Skeletal muscle satellite cell (primary cell): ENCODE results near the gene PPP1R36. TPM values are rescaled to one million over a fixed set of nuclear protein-coding genes. Genes with fewer than 3 reads are reported as not detected.
A peak's percentile ranks its signal among the peaks of the same experiment; 100 is the strongest.

Experiments used
- H3K27me3 ChIP-seq: 2 replicates; pipeline ENCODE4 v1.7.0; 2013; ENCODE audit warnings: low read length; ENCODE audit not compliant: control insufficient read depth, insufficient read depth
- H3K36me3 ChIP-seq: 2 replicates; pipeline ENCODE4 v1.7.0; 2013; ENCODE audit warnings: mild to moderate bottlenecking, control low read depth, low read length; ENCODE audit not compliant: insufficient read depth
- H3K4me1 ChIP-seq: 2 replicates; pipeline ENCODE4 v1.7.0; 2013; ENCODE audit warnings: low read length; ENCODE audit not compliant: control insufficient read depth, insufficient read depth
- H3K4me2 ChIP-seq: 2 replicates; pipeline ENCODE4 v1.7.0; 2013; ENCODE audit warnings: mild to moderate bottlenecking, low read length
- H3K4me3 ChIP-seq: 2 replicates; pipeline ENCODE4 v1.7.0; 2013; ENCODE audit warnings: low read length
- H3K9ac ChIP-seq: 2 replicates; pipeline ENCODE4 v1.7.0; 2013; ENCODE audit warnings: mild to moderate bottlenecking, low read depth, low read length, moderate library complexity
- H3K9me3 ChIP-seq: replicated peaks from 2 replicates; pipeline ENCODE4 v1.7.0; 2013; ENCODE audit warnings: mild to moderate bottlenecking, control low read depth, low read length
- total RNA-seq: library from RNA; depleted of rRNA; stranded (reverse); fragments of >200 nt; gene quantifications from 2 replicates; pipeline ENCODE4 v1.2.3, GENCODE V29; 2012; rRNA removed

Gene PPP1R36, protein sequence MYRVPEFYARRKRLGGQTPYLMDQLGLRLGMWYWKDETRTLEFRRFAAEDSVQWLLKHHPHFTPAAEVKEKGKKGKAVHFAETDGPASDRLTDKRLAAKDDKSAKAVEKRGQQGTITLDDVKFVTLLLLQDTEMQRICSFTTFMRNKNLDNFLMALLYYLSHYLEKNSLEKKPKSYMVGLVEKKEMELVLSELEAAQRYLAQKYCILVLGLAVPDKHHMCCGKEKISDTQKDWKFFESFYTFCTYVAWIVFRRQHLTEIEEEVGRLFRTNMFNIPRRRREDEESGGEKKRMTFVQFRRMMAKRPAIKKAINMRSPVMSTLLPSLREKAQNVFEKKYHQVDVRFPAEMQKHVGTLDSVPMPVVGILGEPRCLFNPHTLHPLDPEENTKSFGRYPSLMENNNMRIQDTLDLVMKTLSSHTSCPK
- total RNA-seq = 1.0 TPM in 1 of 2 replicates, not detected in the other

DNA sequence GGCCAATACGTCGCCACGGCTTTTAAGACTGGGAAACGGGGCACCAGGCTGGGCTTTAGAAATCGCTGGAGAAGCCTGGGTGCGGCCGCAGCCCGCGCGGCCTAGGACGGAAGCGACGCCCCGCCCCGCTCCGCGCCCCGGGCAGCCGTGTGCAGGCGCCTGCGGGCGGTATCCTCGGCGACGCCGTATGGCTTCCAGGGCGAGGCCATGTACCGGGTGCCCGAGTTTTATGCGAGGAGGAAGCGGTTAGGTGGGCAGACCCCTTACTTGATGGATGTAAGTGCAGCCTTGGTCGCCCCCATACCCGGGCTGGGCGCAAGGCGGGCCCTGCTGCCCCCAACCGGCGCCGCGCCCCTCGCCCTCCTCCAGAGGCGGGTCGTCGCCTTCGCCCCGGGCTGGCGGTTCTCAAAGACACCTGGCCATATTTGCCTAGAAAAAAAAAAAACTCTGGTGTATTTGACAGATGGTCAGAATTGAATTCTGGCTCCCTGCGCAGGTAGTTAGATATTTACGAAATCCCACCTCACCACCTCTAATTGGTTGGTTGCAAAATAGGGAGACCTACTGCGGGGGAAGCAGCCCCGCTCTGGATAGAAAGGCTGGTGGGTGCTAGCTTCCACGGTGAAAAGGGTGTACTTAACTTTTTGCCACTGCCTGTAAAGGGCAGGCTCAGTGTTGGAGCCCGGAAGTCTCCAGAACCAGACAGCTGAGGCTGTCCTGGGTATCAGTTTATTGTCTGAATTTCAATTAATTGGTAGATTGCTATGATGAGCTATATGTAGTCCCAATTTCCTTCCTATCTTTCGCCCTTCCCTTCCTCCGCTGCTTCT, at the start of gene PPP1R36:
TSS of gene PPP1R36 (plus strand) at position 171 of the 830 bp plus-strand sequence. CDS start at position 208, 37 bp downstream.
- peaks cover 24% of the 10 kb centered on the region for H3K27me3 ChIP-seq
- no peaks in the 10 kb centered on the region for H3K9me3 ChIP-seq
- H3K4me2 ChIP-seq = peak within 1 kb of the TSS; percentile 80
- H3K36me3 ChIP-seq = no peaks in the 10 kb centered on the region
- peaks cover 8% of the 10 kb centered on the region for H3K4me1 ChIP-seq
- H3K9ac ChIP-seq = peak within 1 kb of the TSS; percentile 55
- H3K4me3 ChIP-seq = peak within 1 kb of the TSS; percentile 59

DNA sequence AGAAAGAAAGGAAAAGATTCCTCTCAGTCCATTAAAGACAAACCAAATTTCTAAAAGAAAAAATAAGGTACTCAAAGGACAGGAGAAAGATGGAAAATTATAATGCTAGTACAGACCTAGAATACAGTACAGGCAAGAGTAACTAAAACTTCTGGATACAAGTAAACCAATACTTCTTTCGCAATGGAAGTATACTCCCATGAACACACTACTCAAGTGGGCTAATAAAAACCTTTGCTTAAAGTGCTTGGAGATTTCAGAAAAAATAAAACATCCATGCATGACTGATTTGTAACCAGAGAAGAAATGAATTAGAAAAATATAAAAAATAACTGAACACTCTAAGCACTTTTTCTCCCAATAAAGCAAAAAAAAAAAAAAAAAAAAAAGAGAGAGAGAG, 49.7 kb upstream of the PPP1R36 start:
- peaks cover 30% of the 10 kb centered on the region for H3K4me1 ChIP-seq
- H3K4me3 ChIP-seq = no peak overlapping the region
- no peak overlapping the region for H3K9ac ChIP-seq
- H3K9me3 ChIP-seq = no peaks in the 10 kb centered on the region
- H3K27me3 ChIP-seq = no peaks in the 10 kb centered on the region
- H3K4me2 ChIP-seq = no peak overlapping the region
- H3K36me3 ChIP-seq = peaks cover 6% of the 10 kb centered on the region

DNA sequence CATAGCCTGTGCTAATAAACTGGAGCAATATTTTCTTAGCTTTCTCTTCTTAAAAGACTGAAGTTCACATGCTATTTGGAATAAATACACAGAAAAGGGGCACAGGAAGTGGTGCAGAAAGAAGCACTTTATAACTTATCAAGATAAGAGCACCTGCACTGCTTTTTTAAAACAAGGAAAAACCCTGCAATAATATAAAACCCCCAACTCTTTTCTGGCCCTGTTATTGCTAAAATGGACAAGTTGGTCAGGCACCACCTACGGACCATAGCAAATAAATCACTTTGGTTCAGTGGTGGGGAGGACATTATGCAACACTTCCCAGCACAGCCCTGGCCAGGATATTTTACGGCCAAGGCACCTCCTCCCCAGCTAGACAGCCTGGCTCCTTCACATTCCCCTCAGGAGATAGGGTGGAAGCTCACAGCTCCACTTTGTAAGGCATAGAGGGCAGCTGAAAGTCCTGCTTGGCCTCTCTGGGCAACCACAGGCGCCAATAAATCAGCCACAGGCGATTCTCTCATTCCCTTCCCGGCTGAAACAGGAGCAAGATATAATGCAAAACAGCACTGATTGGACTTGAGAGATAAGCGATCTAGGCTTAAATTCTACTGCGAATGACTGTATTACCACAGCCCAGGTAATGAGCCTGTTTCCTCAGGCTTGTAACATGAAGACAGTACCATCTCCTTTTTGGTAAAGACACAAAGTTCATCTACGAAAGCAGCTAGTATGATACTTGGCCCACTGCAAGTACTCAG, 48.2 kb upstream of the PPP1R36 start:
- peak overlapping the region; percentile 99 for H3K9ac ChIP-seq
- H3K4me3 ChIP-seq = peak overlapping the region; percentile 84
- H3K9me3 ChIP-seq = no peaks in the 10 kb centered on the region
- H3K4me1 ChIP-seq = peaks cover 33% of the 10 kb centered on the region
- peak overlapping the region; percentile 91 for H3K4me2 ChIP-seq
- peaks cover 3% of the 10 kb centered on the region for H3K36me3 ChIP-seq
- H3K27me3 ChIP-seq = no peaks in the 10 kb centered on the region

DNA sequence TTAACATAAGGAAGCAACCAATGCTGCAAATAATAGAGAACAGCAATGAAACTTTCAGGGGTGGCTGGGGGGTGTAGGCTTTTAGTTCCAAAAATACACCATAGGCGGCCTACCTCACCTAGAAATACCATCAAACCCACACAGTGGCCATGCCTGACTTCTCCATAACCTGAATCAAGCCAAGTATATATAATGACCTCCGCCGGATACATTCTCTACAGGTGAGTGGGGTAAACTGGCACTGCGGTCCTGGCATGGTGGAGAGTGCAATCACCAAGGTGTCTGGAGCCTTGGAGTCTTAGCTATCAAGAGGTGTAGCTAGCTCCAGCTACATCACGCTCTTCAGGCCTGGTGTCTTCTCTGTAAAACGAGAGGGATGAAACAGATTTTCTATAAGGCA, 47.3 kb upstream of the PPP1R36 start:
- Histone ChIP-seq H3K9ac (peak overlapping the region; percentile 99), H3K27me3 (no peaks in the 10 kb centered on the region), H3K4me3 (peak overlapping the region; percentile 84), H3K36me3 (peaks cover 3% of the 10 kb centered on the region), H3K9me3 (no peaks in the 10 kb centered on the region), H3K4me2 (peak overlapping the region; percentile 91), H3K4me1 (peaks cover 41% of the 10 kb centered on the region)

- Histone ChIP-seq H3K4me2 (peak overlapping the region; percentile 91), H3K9ac (peak overlapping the region; percentile 99), H3K9me3 (no peaks in the 10 kb centered on the region), H3K4me3 (peak overlapping the region; percentile 84), H3K4me1 (peaks cover 46% of the 10 kb centered on the region), H3K27me3 (no peaks in the 10 kb centered on the region), H3K36me3 (peaks cover 3% of the 10 kb centered on the region)
Observed at GRCh38 chr14:64502887-64503433, 46.8 kb upstream of the PPP1R36 start.

DNA sequence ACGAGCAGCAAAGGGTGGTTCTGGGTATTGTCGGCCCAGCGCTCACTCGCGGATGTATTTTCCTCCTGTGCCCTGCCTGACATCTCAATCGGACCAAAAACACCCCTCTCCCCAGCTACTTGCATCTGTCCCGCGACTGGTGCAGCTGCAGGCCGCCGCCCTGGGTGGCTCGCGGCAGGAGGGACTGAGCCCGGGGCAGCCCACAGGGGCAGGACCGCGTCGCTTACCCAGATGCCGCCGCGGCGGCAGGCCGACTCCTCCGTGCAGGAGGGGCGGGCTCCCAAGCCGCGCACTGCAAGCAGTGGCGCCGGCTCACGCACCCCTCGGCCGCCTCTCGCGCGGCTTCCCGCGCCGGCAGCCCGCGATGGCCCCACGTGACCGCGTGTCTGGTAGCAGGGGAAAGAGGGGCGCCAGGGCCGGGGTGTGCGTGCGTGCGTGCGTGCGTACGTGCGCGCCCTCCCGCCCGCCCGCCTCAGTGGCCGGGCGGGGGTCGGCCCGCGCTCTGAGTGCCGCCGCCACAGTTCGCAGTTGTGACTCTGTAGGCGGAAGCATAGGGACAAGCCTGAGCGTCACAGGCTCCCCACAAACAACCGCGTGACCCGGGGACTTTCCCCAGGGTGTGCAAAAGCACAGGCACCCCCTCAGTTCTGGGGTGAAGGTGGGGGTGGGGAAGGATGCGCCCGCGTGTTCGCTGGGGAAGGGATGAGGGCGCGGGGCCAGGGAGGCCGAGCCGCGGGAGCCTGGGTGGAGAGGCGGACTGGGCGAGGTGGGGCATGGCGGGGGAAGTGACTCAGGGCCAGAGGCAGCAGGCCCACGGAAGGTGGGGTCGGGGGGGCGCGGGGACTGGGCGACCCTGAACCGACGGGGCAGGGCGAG, 46.1 kb upstream of the PPP1R36 start, which contains the start of gene ZBTB25:
TSS of gene ZBTB25 (minus strand) at position 405 of the 876 bp plus-strand sequence. CDS start 13,305 bp downstream, outside the sequence.
- peak within 1 kb of the TSS; percentile 91 for H3K4me2 ChIP-seq
- H3K9me3 ChIP-seq = no peaks in the 10 kb centered on the region
- H3K27me3 ChIP-seq = no peaks in the 10 kb centered on the region
- peak within 1 kb of the TSS; percentile 99 for H3K9ac ChIP-seq
- H3K4me3 ChIP-seq = peak within 1 kb of the TSS; percentile 84
- peaks cover 51% of the 10 kb centered on the region for H3K4me1 ChIP-seq
- peaks cover 3% of the 10 kb centered on the region for H3K36me3 ChIP-seq

- Histone ChIP-seq H3K9ac (peak within 1 kb of the TSS; percentile 99), H3K27me3 (no peaks in the 10 kb centered on the region), H3K36me3 (no peaks in the 10 kb centered on the region), H3K4me1 (peaks cover 57% of the 10 kb centered on the region), H3K4me3 (peak within 1 kb of the TSS; percentile 84), H3K9me3 (no peaks in the 10 kb centered on the region), H3K4me2 (peak within 1 kb of the TSS; percentile 91)
Observed at GRCh38 chr14:64504310-64504896, 45.4 kb upstream of the PPP1R36 start, which contains the start of gene ZBTB1. TSS of gene ZBTB1 (plus strand) at chr14:64504770. CDS start at chr14:64521505, 16,735 bp downstream.

- peaks cover 53% of the 10 kb centered on the region for H3K4me1 ChIP-seq
- H3K9ac ChIP-seq = peak overlapping the region; percentile 99
- no peaks in the 10 kb centered on the region for H3K36me3 ChIP-seq
- H3K4me3 ChIP-seq = peak overlapping the region; percentile 84
- H3K4me2 ChIP-seq = peak overlapping the region; percentile 91
- no peaks in the 10 kb centered on the region for H3K27me3 ChIP-seq
- H3K9me3 ChIP-seq = no peaks in the 10 kb centered on the region
Observed at GRCh38 chr14:64504897-64505794, 44.6 kb upstream of the PPP1R36 start.

GRCh38 chr14:64506721-64507120, 43.0 kb upstream of the PPP1R36 start:
- peak overlapping the region; percentile 67 for H3K4me3 ChIP-seq
- no peaks in the 10 kb centered on the region for H3K36me3 ChIP-seq
- H3K9ac ChIP-seq = peak overlapping the region; percentile 56
- H3K9me3 ChIP-seq = no peaks in the 10 kb centered on the region
- H3K27me3 ChIP-seq = no peaks in the 10 kb centered on the region
- H3K4me2 ChIP-seq = peak overlapping the region; percentile 91
- peaks cover 47% of the 10 kb centered on the region for H3K4me1 ChIP-seq
